ENCODE data around the gene TMEM138.

Gene TMEM138

GRCh38 chr11:61406991-61407728 lies 45.0 kb downstream of the TMEM138 start:
- no peak for DNase-seq (ENCODE audit: low spot score)

GRCh38 chr11:61411589-61411988 lies 49.4 kb downstream of the TMEM138 start:
- no peak for DNase-seq (ENCODE audit: low spot score)

- DNase-seq (ENCODE audit: low spot score), result no peak
Measured at GRCh38 chr11:61413496-61413895, 51.3 kb downstream of the TMEM138 start.

GRCh38 chr11:61414547-61414946 lies 52.4 kb downstream of the TMEM138 start:
- DNase-seq (ENCODE audit: low spot score), result no peak

DNA sequence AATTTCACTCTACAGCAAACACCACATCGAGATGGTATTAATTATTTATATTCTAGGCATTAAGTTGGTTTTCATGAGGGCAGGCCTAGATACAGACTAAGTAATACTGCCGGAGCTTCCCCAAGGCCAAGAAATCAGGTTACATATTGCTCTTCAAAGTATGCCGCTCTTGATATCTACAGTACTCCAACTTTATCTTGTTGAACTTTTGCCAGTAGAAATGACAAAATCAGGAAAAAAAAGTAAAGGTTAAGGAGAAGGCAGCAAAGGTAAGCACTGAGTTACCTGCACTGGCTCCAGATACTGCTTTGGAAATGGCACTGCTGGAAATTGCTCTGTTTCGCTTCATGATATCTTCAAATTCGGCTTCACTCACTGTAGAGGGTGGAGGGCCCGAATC lies 53.2 kb downstream of the TMEM138 start:
- no peak for DNase-seq (ENCODE audit: low spot score)

DNA sequence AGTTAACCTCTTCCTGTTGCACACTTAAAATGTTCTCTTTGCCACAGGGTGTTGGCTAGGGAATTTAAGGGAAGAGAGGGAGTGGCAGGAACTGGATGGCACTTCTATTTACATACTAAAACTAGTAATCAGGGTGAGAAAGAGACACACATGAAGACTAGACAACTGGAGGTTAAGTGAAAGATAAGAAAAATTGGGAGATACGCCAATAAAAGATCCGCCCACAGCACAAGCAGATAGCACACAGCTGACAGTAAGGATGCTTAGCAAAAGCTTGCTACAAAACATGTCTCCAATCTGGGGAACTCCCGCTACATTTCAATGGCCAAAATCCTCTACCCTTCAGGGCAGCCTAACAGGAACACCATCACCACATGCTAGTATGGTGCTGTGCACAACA lies 54.8 kb downstream of the TMEM138 start:
- no peak for DNase-seq (ENCODE audit: low spot score)

DNA sequence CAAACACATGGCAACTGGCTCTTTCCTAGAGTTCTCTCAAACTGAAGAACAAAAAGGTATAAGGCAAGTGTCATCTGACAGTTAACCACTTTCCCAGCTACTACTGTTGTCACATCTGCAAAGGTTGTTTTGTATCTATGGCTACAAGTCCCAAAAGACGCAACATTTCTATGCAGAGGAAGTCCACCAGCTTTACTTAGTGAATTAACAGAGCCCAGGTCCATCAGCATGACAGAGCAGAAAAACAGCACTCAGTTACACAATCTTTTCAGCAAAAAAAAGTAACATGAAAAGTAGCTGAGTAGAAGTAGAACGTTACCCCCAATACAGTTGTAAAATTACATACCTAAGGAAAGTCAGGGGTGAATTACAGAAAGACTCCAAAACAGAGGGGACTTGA lies 55.5 kb downstream of the TMEM138 start:
- DNase-seq (ENCODE audit: low spot score), result no peak

DNA sequence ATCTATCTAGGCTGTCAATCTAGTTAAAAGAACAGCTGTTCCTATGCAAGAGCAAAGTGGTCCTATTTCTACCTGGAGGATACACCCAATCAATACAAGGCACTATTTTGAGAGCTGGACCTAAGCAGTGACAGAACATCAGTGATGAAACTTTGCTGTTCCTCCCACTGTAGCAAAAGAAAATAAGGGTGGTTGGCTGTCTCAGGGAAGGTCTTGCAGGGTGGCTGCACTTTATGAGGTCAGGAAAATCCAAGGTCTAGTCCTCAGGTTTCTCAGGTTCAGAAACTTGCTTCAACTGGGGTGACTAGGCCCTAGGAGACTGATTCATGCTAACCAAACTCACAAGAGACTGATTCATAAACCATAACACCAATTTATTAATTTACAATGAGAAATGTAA lies 56.0 kb downstream of the TMEM138 start:
- DNase-seq (ENCODE audit: low spot score), result no peak

Data from HuH-7.5 (cell line).